Stimulated activated CD8-positive, alpha-beta memory T cell treated with anti-CD3 and anti-CD28 coated beads, Interleukin-15, amount 100 ng/mL, for 1 hour (primary cell): ENCODE data around the gene PARVB.

ENCODE experiments used
- DNase-seq: peaks from one replicate; pipeline ENCODE4 v3.0.0-alpha.2; 2020; ENCODE audit warnings: low read depth

Gene PARVB

DNA sequence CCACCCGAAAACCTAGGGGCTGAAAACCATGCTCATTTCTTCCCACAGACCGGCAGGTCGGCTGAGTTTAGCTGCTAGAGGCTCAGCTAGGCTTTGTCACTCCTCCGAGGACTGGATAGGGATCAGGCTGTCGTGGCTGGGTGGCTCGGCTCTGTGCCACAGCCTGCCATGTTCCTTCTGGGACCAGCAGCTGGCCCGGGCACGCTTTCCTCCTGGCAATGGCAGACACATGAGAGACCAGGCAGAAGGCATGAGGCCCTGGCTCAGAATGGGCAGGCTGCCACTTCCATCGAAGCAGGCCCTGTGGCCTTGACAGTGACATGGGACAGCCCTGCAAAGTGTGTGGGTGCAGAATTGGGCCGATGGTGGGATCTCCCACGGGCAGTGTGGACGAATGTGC lies 177.6 kb downstream of the PARVB start:
- DNase-seq, result no peak

- DNase-seq, result no peak
Observed at GRCh38 chr22:44202261-44202789, 178.2 kb downstream of the PARVB start.

GRCh38 chr22:44203203-44203602 lies 179.1 kb downstream of the PARVB start:
- DNase-seq, result no peak

DNA sequence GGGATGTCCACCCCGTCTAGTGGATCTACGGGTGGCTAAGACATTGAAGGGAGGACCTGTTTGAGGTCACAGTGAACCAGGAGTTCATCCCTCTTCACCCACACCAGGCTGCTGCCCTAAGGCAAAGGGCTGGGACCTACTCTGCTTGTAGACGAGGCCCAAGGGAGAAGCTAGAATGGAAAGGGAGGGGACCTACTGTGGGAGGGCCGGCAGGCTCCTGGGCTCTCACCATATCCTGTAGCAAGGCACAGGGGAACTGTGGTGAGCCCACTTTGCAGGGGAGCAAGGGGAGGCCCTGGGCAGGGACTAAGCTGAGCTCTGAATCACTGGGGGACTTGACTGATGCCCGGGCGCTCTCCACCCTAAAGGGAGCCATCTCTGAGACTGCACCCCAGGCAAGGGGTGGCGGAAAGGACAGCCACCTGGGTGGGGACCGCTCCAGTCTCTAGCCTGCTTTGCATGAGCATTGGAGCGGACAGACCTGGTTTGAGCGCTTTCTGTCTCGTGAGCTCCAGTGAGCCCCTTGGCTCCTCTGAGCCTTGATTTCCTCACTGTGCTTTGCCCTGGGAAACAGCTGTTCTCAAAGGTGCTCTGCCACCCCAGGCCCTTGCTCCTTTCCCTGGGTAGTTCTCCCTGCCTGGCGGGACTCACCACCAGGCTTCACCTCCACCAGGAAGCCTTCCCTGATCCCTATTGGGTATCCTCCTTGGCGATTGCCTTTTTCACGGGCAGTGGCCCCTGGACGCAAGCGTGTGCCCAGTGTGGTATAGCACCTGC lies 180.8 kb downstream of the PARVB start:
- DNase-seq, result no peak

DNA sequence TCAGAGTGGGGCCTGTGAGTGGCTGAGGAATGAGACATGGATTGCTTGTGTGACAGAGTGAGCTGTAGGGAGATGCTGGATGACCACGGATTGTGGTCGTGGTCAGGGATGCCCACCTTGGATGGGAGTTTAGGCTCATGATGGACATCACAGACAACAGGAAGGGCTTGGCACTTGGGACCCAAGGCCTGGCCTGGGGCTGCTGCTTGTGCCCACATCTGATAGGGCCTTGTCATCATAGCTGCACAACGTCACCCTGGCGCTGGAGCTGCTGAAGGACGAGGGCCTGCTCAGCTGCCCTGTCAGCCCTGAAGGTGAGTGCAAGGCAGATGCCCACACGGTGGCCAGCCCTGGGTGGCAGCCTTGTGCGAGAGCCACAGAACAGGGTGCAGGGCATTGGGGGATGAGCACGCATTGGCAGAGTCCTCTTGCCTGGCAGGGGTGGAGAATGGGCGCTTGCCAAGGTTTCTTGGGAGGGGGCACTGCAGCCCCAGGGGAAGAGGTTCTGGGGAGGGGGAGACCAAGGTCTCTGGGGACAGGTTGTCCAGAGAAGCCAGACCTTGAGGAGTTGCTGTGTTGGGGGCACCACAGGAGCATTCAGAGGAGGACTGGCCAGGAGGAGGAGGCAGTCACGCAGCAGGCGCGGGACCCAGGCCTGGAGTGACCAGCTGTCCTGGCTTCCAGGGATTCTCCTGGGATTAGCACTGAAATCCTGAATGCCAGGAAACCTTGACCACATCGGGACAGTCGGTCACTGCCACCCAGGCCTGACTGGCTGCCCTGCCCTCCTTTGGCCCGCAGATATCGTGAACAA lies 181.6 kb downstream of the PARVB start:
- no peak for DNase-seq

DNA sequence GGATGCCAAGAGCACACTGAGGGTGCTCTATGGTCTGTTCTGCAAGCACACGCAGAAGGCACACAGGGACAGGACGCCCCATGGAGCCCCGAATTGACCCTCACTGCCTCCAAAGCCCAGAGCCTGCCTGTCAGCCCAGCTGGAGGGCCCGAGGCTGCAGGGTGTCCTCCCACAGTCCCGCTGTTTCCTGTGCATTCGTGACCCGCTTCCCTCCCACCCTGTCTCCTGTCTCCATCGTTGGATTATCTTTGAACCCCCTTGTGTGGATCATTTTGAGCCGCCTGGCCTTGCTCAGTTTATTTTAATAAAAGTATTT lies 182.2 kb downstream of the PARVB start:
- no peak for DNase-seq

GRCh38 chr22:44206696-44207095 lies 182.6 kb downstream of the PARVB start:
- no peak for DNase-seq

DNA sequence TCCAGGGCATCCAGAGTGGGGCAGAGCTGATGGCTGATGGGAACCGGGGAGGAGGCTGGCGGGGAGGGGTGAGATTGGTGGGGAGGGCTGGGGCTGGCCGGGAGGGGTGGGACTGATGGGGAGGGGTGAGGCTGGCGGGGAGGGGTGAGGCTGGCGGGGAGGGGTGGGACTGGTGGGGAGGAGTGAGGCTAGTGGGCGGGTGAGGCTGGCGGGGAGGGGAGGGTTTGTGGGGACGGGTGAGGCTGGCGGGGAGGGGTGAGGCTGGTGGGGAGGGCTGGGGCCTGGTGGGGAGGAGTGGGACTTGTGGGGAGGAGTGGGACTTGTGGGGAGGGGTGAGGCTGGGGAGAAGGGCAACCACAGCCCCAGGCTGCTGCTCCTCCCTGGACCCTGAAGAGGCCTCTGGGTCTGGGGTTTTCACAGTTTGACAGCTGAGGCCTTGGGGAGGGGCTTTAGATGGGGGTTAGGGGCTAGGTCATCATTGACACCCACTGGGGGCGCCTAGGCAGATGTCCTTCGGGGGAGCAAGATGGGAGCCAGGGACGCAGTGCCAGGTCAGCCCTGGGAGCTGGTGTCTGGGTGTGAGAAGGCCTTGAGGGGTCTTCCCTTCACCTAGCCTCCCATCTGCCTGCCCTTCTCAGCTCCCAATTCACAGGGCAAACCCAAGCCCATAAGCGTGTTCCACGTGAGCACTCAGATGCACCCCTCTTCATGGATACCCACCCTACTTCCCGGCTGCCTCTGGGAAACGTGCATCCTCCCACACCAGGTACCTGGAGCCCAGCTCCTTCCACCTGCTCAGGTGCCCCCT lies 183.3 kb downstream of the PARVB start:
- DNase-seq, result no peak

DNA sequence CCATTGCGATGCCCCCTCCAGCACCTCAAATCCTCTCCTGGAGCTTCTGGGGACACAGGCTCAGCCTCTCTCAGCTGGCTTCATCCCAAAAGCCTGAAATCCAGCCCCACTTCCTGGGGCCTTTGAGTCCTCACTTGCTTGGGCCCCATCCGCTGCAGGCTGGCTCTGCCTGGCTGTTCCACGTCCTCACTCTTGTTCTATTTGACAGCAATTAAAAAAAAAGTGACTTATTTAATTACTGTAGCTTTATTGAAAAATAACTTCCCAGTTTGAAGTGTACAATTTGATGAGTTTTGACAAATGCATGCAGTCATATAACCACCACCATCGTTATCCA lies 183.8 kb downstream of the PARVB start:
- no peak for DNase-seq

- DNase-seq, result no peak
Observed at GRCh38 chr22:44209343-44209742, 185.2 kb downstream of the PARVB start.

DNA sequence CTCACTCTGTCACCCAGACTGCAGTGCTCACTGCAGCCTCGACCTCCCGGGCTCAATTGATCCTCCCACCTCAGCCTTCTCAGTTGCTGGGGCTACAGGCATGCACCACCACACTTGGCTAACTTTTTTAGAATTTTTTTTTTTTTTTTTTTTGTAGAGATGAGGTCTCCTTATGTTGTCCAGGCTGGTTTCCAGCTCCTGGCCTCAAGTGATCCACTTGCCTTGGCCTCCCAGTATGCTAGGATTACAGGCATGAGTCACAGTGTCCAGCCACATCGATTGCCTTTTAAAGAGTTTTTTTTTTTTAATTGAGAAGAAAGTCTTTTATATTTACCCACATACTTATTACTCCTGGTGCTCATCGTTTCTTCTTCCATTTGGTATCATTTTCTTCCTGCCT lies 186.6 kb downstream of the PARVB start:
- no peak for DNase-seq

GRCh38 chr22:44211256-44211945 lies 187.3 kb downstream of the PARVB start:
- DNase-seq, result no peak

- no peak for DNase-seq
Observed at GRCh38 chr22:44211946-44212930, 188.1 kb downstream of the PARVB start.

GRCh38 chr22:44212936-44213335 lies 188.8 kb downstream of the PARVB start:
- DNase-seq, result no peak

GRCh38 chr22:44213489-44214043 lies 189.5 kb downstream of the PARVB start:
- no peak for DNase-seq

- no peak for DNase-seq
Observed at GRCh38 chr22:44214187-44214586, 190.1 kb downstream of the PARVB start.

- no peak for DNase-seq
Observed at GRCh38 chr22:44214764-44215163, 190.7 kb downstream of the PARVB start.

DNA sequence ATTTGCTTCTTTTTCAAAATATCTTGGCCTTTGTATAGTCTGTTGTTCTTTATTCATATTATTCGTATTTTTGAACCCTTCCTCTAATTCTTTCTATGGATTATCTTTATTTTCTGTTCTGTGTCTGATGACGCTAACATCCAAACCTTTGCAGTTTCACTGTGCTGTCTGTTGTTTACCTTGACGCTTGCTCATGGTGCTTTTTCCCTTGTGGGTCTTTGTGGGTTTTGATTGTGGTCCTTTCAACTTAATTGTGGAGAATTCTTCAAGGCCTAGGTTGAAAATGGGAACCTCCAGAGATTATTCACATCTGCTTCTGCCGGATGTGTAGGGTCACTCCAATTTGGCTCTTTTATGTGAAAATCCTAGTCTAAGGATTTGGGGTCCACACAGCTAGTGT lies 191.2 kb downstream of the PARVB start:
- no peak for DNase-seq

DNA sequence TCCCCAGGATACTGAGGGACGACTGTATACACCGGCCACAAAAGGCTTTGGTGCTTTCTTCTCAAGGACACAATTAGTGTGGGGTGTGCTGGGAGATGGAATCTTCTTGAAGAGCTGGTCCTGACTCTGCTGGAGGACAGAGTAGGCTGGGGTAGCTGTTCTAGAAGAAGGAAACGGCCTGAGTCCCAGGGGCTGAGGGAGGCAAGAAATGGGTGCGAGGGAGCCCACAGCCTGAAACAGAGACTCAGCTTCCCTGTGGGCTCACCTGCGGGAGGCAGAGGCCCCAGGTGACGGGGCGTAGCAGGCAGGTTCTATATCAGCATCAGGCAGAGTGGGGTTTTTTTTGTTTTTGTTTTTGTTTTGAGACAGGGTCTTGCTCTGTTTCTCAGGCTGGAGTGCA lies 193.2 kb downstream of the PARVB start:
- no peak for DNase-seq

- no peak for DNase-seq
Observed at GRCh38 chr22:44218071-44218470, 194.0 kb downstream of the PARVB start.
